Measurements from ENCODE around the gene TWIST2. TPM values are rescaled to one million over a fixed set of nuclear protein-coding genes. Genes with fewer than 3 reads are reported as not detected.

Gene TWIST2
- total and polyA plus RNA-seq, 11 donors, result 0.39 to 10.9 (median 1.4) TPM

- peak overlapping the region in 2 of 12 donors; percentile 30 to 65 for H3K27ac ChIP-seq
- no peaks in the 10 kb centered on the region for H3K9me3 ChIP-seq
- no peaks in the 10 kb centered on the region for H3K27me3 ChIP-seq
- no peak overlapping the region for H3K4me3 ChIP-seq
- no peak for DNase-seq
- 87 to 91% (median 89%) methylated on average over 9 of the region's 9 CpGs for WGBS, 4 donors
- no peak for ATAC-seq
- H3K4me1 ChIP-seq, result peaks cover 0 to 10% (median 3%) of the 10 kb centered on the region in 12 donors
- TF ChIP-seq, protein P1, sequence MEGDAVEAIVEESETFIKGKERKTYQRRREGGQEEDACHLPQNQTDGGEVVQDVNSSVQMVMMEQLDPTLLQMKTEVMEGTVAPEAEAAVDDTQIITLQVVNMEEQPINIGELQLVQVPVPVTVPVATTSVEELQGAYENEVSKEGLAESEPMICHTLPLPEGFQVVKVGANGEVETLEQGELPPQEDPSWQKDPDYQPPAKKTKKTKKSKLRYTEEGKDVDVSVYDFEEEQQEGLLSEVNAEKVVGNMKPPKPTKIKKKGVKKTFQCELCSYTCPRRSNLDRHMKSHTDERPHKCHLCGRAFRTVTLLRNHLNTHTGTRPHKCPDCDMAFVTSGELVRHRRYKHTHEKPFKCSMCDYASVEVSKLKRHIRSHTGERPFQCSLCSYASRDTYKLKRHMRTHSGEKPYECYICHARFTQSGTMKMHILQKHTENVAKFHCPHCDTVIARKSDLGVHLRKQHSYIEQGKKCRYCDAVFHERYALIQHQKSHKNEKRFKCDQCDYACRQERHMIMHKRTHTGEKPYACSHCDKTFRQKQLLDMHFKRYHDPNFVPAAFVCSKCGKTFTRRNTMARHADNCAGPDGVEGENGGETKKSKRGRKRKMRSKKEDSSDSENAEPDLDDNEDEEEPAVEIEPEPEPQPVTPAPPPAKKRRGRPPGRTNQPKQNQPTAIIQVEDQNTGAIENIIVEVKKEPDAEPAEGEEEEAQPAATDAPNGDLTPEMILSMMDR (IDR thresholded peaks at IDR 0.05), result no peak
- TF ChIP-seq POLR2A (IDR thresholded peaks at IDR 0.05), result no peak
- intact Hi-C loops (cut with DNase I), result no loop called here
- H3K36me3 ChIP-seq, result no peaks in the 10 kb centered on the region
Observed at GRCh38 chr2:238869293-238870124, 21.6 kb downstream of the TWIST2 start.

DNA sequence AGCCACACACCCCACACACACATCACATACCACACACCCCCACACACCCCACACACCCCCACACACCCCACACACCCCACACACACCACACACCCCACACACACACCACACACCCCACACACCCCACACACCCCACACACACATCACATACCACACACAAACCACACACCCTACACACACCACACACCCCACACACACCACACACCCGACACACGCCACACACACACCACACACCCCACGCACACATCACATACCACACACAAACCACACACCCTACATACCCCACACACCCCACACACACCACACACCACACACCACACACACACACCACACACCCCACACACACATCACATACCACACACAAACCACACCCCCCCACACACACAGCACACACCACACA is 22.4 kb downstream of the TWIST2 start:
- H3K36me3 ChIP-seq, result no peaks in the 10 kb centered on the region
- no peaks in the 10 kb centered on the region for H3K27me3 ChIP-seq
- no peak for DNase-seq
- intact Hi-C loops (cut with DNase I), result no loop called here
- no peak for TF ChIP-seq POLR2A (IDR thresholded peaks at IDR 0.05)
- TF ChIP-seq, protein P1 (IDR thresholded peaks at IDR 0.05), result no peak
- H3K27ac ChIP-seq, result no peak overlapping the region
- ATAC-seq, result no peak
- 85 to 92% (median 90%) methylated on average over 3 of the region's 3 CpGs for WGBS, 4 donors
- H3K4me3 ChIP-seq, result no peak overlapping the region
- no peaks in the 10 kb centered on the region for H3K9me3 ChIP-seq
- peaks cover 0 to 5% (median 0%) of the 10 kb centered on the region in 12 donors for H3K4me1 ChIP-seq

GRCh38 chr2:238872026-238872425 is 24.1 kb downstream of the TWIST2 start:
- H3K36me3 ChIP-seq, result no peaks in the 10 kb centered on the region
- H3K4me1 ChIP-seq, result peaks cover 0 to 14% (median 0%) of the 10 kb centered on the region in 12 donors
- 87 to 92% (median 89%) methylated on average over 7 of the region's 7 CpGs for WGBS, 4 donors
- peak overlapping the region in 1 of 12 donors; percentile 43 for H3K27ac ChIP-seq
- intact Hi-C loops (cut with DNase I), result no loop called here
- ATAC-seq, result no peak
- TF ChIP-seq, protein P1 (IDR thresholded peaks at IDR 0.05), result no peak
- no peak for TF ChIP-seq POLR2A (IDR thresholded peaks at IDR 0.05)
- no peak overlapping the region for H3K4me3 ChIP-seq
- DNase-seq, result no peak
- H3K27me3 ChIP-seq, result peaks cover 0 to 8% (median 0%) of the 10 kb centered on the region in 9 donors
- H3K9me3 ChIP-seq, result peaks cover 0 to under 1% (median 0%) of the 10 kb centered on the region in 12 donors

DNA sequence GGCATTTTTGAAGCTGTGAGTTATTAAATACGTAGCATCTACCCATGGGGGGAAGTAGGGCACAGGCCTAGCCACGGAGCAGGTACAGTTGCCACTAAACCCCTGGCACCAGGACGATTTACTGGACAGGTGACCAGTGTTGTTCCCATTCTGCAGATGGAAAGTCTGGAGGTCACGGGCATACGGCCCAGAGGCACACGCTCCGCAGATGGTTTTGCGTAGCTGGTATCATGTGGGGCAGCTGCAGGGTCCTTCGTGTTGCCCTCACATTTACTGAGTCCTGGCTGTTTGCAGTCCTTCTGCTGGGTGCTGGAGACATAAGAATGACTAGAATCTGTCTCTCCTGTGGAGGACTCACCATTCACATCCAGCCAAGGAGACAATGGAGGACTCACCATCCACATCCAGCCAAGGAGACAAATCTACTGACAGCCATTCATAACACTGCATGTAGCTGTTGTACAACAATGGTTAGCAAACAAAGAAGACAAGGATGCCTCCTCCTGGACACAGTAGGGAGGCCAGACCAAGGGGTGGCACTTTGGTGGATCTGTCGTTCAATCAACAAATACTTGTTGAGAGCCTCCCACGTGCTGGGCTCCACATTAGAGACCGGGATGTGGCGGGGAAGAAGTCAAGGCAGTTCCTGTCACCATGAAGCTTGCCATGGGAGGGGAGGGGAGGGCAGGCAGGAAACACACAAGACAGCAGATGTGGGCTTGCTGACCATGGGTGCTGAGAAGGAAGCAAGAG is 24.9 kb downstream of the TWIST2 start:
- Histone ChIP-seq H3K4me3 (no peak overlapping the region), H3K9me3 (peaks cover 0 to 9% (median 0%) of the 10 kb centered on the region in 12 donors), H3K27ac (no peak overlapping the region), H3K4me1 (peaks cover 0 to 14% (median 0%) of the 10 kb centered on the region in 12 donors), H3K36me3 (no peaks in the 10 kb centered on the region), H3K27me3 (peaks cover 0 to 8% (median 0%) of the 10 kb centered on the region in 9 donors)
- DNase-seq (no peak), ATAC-seq (no peak)
- TF ChIP-seq POLR2A (IDR thresholded peaks at IDR 0.05), result no peak
- TF ChIP-seq, protein P1 (IDR thresholded peaks at IDR 0.05), result no peak
- WGBS, 4 donors, result 79 to 81% (median 80%) methylated on average over 13 of the region's 13 CpGs
- intact Hi-C loops (cut with DNase I), result no loop called here
